Stomach (tissue), 4 donors: ENCODE results near the gene GADD45A.

ENCODE experiments used
- EP300 ChIP-seq: sonication (generic); formaldehyde crosslinking; IDR thresholded peaks from one replicate; pipeline ENCODE4 v1.6.1; 2017; ENCODE audit warnings: antibody characterized with exemption
- POLR2A ChIP-seq, 4 donors: fragments of 450-650 bp; IDR thresholded peaks; one replicate each; pipeline ENCODE4 v1.6.1; 2016; ENCODE audit warnings: antibody characterized with exemption in 4 of 4, control low read depth in 2 of 4, mild to moderate bottlenecking in 1 of 4, moderate library complexity in 1 of 4
- TF ChIP-seq, protein P1 (sequence below), 7 experiments: fragments of 450-650 bp in 4 of 7; fragments of 200-600 bp in 3 of 7; sonication (generic) in 3 of 7; IDR thresholded peaks; one replicate each; pipeline ENCODE4 v1.5.1; 2016 to 2019; ENCODE audit warnings: antibody characterized with exemption in 7 of 7, control low read depth in 2 of 7, mild to moderate bottlenecking in 1 of 7

DNA sequence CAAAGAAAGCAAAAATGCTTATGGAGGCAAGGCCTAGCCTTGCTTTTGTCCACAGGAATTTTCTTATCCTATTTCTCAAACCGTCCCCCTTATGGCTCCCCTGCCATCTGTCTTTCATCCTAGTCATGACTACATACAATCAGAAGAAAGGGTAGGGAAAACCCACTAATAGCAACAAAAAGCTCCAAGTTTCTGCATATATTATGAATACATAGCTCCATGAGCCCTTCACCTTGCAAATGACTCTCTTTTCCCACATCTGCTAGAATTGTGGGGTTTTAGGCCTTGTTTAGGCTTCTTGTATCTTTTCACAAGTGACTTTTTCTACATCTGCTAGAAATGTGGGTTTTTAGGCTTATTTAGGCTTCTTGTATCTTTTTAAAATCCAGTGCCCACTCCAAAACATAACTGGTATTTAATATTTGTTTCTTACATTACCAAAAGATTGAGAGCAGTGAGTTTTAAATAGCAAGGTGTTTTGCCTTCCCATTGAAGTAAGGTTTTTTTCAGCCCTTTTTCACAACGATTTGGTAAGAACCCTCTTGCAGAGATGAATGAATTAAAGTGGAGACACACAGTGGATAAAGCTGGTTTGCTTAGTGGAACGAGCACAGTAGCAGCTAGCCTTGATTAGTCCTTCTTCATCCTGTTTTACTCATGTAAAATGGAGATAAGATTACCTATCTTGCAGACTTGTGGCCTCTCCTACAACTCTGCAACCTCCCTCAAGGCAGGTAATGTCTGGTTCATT, 4.4 kb downstream of the GADD45A start:
- TF ChIP-seq, protein P1, sequence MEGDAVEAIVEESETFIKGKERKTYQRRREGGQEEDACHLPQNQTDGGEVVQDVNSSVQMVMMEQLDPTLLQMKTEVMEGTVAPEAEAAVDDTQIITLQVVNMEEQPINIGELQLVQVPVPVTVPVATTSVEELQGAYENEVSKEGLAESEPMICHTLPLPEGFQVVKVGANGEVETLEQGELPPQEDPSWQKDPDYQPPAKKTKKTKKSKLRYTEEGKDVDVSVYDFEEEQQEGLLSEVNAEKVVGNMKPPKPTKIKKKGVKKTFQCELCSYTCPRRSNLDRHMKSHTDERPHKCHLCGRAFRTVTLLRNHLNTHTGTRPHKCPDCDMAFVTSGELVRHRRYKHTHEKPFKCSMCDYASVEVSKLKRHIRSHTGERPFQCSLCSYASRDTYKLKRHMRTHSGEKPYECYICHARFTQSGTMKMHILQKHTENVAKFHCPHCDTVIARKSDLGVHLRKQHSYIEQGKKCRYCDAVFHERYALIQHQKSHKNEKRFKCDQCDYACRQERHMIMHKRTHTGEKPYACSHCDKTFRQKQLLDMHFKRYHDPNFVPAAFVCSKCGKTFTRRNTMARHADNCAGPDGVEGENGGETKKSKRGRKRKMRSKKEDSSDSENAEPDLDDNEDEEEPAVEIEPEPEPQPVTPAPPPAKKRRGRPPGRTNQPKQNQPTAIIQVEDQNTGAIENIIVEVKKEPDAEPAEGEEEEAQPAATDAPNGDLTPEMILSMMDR (IDR thresholded peaks at IDR 0.05) = no peak
- TF ChIP-seq EP300 (no peak), POLR2A (IDR thresholded peaks at IDR 0.05) (no peak)
